ENCODE data around the gene OR14J1. TPM values are rescaled to one million over a fixed set of nuclear protein-coding genes. Genes with fewer than 3 reads are reported as not detected.
"Not testable (repeated sequence)": the region's sequence is repeated elsewhere in the genome, so short reads cannot be mapped to it uniquely, and the experiment has no call there.

OR14J1 gene
- total and polyA plus RNA-seq, 2 experiments from 2014 or later: not detected

DNA sequence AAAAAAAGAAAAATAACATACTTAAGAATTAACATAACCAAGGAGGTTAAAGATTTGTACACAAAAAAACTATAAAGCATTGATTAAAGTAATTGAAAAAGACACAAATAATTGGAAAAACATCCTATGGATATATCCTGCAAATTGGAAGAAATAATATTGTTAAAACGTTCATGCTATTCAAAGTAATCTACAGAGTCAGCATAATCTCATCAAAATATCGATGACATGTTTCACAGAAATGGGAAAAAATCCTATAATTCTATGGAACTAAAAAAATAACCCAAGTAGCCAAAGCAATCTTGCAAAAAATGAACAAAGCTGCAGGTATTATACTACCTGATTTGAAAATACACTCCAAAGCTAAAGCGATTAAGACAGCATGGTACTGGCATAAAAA, 43.9 kb downstream of the OR14J1 start (continued):
- TF ChIP-seq, protein P1, sequence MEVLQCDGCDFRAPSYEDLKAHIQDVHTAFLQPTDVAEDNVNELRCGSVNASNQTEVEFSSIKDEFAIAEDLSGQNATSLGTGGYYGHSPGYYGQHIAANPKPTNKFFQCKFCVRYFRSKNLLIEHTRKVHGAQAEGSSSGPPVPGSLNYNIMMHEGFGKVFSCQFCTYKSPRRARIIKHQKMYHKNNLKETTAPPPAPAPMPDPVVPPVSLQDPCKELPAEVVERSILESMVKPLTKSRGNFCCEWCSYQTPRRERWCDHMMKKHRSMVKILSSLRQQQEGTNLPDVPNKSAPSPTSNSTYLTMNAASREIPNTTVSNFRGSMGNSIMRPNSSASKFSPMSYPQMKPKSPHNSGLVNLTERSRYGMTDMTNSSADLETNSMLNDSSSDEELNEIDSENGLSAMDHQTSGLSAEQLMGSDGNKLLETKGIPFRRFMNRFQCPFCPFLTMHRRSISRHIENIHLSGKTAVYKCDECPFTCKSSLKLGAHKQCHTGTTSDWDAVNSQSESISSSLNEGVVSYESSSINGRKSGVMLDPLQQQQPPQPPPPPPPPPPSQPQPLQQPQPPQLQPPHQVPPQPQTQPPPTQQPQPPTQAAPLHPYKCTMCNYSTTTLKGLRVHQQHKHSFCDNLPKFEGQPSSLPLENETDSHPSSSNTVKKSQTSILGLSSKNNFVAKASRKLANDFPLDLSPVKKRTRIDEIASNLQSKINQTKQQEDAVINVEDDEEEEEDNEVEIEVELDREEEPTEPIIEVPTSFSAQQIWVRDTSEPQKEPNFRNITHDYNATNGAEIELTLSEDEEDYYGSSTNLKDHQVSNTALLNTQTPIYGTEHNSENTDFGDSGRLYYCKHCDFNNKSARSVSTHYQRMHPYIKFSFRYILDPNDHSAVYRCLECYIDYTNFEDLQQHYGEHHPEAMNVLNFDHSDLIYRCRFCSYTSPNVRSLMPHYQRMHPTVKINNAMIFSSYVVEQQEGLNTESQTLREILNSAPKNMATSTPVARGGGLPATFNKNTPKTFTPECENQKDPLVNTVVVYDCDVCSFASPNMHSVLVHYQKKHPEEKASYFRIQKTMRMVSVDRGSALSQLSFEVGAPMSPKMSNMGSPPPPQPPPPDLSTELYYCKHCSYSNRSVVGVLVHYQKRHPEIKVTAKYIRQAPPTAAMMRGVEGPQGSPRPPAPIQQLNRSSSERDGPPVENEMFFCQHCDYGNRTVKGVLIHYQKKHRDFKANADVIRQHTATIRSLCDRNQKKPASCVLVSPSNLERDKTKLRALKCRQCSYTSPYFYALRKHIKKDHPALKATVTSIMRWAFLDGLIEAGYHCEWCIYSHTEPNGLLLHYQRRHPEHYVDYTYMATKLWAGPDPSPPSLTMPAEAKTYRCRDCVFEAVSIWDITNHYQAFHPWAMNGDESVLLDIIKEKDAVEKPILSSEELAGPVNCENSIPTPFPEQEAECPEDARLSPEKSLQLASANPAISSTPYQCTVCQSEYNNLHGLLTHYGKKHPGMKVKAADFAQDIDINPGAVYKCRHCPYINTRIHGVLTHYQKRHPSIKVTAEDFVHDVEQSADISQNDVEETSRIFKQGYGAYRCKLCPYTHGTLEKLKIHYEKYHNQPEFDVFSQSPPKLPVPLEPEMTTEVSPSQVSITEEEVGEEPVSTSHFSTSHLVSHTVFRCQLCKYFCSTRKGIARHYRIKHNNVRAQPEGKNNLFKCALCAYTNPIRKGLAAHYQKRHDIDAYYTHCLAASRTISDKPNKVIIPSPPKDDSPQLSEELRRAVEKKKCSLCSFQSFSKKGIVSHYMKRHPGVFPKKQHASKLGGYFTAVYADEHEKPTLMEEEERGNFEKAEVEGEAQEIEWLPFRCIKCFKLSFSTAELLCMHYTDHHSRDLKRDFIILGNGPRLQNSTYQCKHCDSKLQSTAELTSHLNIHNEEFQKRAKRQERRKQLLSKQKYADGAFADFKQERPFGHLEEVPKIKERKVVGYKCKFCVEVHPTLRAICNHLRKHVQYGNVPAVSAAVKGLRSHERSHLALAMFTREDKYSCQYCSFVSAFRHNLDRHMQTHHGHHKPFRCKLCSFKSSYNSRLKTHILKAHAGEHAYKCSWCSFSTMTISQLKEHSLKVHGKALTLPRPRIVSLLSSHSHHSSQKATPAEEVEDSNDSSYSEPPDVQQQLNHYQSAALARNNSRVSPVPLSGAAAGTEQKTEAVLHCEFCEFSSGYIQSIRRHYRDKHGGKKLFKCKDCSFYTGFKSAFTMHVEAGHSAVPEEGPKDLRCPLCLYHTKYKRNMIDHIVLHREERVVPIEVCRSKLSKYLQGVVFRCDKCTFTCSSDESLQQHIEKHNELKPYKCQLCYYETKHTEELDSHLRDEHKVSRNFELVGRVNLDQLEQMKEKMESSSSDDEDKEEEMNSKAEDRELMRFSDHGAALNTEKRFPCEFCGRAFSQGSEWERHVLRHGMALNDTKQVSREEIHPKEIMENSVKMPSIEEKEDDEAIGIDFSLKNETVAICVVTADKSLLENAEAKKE (CRISPR knock-in tag; IDR thresholded peaks at IDR 0.05): no peak
- TF ChIP-seq ZNF114 (CRISPR knock-in tag; IDR thresholded peaks at IDR 0.05) (no peak), EZH2phosphoT487 (IDR thresholded peaks at IDR 0.05; ENCODE audit: unreplicated experiment) (no peak), NANOG (IDR thresholded peaks at IDR 0.05; ENCODE audit: borderline replicate concordance) (no peak)
- TF ChIP-seq, protein P2, sequence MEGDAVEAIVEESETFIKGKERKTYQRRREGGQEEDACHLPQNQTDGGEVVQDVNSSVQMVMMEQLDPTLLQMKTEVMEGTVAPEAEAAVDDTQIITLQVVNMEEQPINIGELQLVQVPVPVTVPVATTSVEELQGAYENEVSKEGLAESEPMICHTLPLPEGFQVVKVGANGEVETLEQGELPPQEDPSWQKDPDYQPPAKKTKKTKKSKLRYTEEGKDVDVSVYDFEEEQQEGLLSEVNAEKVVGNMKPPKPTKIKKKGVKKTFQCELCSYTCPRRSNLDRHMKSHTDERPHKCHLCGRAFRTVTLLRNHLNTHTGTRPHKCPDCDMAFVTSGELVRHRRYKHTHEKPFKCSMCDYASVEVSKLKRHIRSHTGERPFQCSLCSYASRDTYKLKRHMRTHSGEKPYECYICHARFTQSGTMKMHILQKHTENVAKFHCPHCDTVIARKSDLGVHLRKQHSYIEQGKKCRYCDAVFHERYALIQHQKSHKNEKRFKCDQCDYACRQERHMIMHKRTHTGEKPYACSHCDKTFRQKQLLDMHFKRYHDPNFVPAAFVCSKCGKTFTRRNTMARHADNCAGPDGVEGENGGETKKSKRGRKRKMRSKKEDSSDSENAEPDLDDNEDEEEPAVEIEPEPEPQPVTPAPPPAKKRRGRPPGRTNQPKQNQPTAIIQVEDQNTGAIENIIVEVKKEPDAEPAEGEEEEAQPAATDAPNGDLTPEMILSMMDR (conservative IDR thresholded peaks at IDR 0.05; ENCODE audit: low read depth in 2 of 2): no peak

DNA sequence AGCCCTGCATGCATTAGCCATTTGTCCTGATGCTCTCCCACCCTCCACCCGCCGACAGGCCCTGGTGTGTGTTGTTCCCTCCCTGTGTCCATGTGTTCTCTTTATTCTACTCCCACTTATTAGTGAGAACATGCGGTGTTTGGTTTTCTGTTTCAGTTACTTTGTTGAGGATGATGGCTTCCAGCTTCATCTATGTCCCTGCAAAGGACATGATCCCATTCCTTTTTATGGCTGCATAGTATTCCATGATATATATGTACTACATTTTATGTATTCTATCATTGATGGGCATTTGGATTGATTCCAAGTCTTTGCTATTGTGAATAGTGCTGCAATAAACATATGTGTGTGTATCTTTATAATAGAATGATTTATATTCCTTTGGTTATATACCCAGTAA, 47.8 kb downstream of the OR14J1 start:
- H3K27me3 Mint-ChIP-seq (ENCODE audit: insufficient read depth, low read depth, poor library complexity); H3K4me1 Mint-ChIP-seq; H2AFZ ChIP-seq; H3K9me3 Mint-ChIP-seq; H3F3A ChIP-seq (replicated peaks; ENCODE audit: low read depth); H3K27ac Mint-ChIP-seq; H3K9me2 ChIP-seq (ENCODE audit: insufficient read depth); DNase-seq (ENCODE audit: low spot score); H3K27ac ChIP-seq (ENCODE audit: low read depth); H3K4me3 ChIP-seq; H4K20me1 ChIP-seq (replicated peaks; ENCODE audit: insufficient read depth); H3K4me3 Mint-ChIP-seq; H3K79me2 ChIP-seq (replicated peaks; ENCODE audit: insufficient read depth); H3K36me3 Mint-ChIP-seq (ENCODE audit: low read depth); H3K4me1 ChIP-seq (ENCODE audit: insufficient read depth); ATAC-seq; H3K4me2 ChIP-seq; H3K36me3 ChIP-seq (ENCODE audit: insufficient read depth); H3K27me3 ChIP-seq (ENCODE audit: insufficient read depth): not testable (repeated sequence)
